ENCODE data around the gene OR8G5. TPM values are rescaled to one million over a fixed set of nuclear protein-coding genes. Genes with fewer than 3 reads are reported as not detected.

Gene OR8G5
- total RNA-seq, 1 experiment from 2014 or later = not detected

DNA sequence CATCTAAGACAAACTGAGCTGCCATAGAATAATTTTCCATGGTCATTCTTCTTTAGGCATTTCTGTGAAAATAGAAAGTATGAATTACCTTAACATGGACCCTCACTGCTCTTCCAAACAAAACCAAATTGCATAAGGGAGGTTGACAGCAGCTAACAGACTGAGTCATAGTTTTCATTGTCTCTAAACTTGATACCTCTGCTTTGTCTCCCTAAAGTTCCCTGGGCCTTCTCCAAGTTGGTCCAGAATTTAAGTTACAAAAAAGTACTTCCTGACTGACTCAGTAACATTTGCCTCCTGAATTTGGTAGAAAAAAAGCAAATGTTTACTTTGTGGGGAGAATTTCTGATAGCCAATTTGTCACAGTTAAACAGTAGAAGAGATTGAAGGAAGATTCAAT is 54.5 kb downstream of the OR8G5 start:
- CTCF ChIA-PET = no interaction called here
- Mint-ChIP-seq H3K4me3 (ENCODE audit: low read depth, unreplicated experiment) (no peak overlapping the region), H3K27ac (ENCODE audit: unreplicated experiment) (no peak overlapping the region), H3K9me3 (ENCODE audit: low read depth, unreplicated experiment) (peaks cover 16% of the 10 kb centered on the region), H3K36me3 (ENCODE audit: insufficient read depth, unreplicated experiment) (no peaks in the 10 kb centered on the region), H3K4me1 (ENCODE audit: low read depth, unreplicated experiment) (no peaks in the 10 kb centered on the region), H3K27me3 (ENCODE audit: unreplicated experiment) (no peaks in the 10 kb centered on the region)
- intact Hi-C loops (cut with micrococcal nuclease; ENCODE audit: unreplicated experiment) = no loop called here
- no peak for DNase-seq
- BruUV-seq (replicated peaks) = no TSS peak
- TF ChIP-seq, protein P1, sequence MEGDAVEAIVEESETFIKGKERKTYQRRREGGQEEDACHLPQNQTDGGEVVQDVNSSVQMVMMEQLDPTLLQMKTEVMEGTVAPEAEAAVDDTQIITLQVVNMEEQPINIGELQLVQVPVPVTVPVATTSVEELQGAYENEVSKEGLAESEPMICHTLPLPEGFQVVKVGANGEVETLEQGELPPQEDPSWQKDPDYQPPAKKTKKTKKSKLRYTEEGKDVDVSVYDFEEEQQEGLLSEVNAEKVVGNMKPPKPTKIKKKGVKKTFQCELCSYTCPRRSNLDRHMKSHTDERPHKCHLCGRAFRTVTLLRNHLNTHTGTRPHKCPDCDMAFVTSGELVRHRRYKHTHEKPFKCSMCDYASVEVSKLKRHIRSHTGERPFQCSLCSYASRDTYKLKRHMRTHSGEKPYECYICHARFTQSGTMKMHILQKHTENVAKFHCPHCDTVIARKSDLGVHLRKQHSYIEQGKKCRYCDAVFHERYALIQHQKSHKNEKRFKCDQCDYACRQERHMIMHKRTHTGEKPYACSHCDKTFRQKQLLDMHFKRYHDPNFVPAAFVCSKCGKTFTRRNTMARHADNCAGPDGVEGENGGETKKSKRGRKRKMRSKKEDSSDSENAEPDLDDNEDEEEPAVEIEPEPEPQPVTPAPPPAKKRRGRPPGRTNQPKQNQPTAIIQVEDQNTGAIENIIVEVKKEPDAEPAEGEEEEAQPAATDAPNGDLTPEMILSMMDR (IDR thresholded peaks at IDR 0.05; ENCODE audit: unreplicated experiment) = no peak

DNA sequence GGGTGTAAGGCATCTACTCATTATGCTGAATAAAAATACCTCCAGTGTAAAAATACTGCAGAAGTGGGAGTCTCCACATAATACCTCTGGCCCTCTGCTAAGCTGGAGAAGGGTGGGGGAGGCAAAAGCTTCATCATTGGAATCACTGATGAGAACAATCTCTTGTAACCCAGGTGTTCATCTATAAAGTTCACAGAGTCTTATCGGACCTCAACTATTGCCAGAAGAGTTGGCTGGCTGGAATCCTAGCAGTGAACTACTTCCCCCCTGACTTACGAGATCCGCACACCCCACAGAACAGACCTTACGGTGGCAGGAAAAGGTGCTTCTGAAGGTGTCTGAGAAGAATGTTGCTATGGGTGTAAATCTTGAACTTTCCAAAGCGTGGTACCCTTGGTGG is 55.1 kb downstream of the OR8G5 start:
- TF ChIP-seq, protein P1 (IDR thresholded peaks at IDR 0.05; ENCODE audit: unreplicated experiment) = no peak
- BruUV-seq (replicated peaks) = no TSS peak

DNA sequence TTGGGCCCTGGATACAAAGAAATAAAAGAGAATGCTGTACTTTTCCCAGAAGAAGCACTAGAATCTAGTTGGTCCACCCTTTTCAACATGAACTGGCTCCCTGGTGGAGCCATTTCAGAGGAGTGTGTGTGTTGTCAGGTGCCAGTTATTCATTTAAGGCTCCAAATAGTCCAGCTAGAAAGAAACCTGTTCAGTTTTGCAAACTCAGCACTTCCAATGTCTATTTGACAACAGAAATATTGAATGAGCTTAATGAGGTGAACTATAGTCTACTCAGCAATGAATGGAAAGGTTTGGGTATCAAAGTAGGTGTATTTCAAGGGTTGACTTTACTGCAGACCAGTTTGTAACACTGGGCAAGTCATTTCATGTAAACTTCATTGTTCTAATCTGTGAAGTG is 55.5 kb downstream of the OR8G5 start:
- CTCF ChIA-PET = no interaction called here
- H3K36me3 Mint-ChIP-seq (ENCODE audit: insufficient read depth, unreplicated experiment) = no peaks in the 10 kb centered on the region
- TF ChIP-seq, protein P1 (IDR thresholded peaks at IDR 0.05; ENCODE audit: unreplicated experiment) = no peak
- H3K27ac Mint-ChIP-seq (ENCODE audit: unreplicated experiment) = no peak overlapping the region
- no peak for DNase-seq
- intact Hi-C loops (cut with micrococcal nuclease; ENCODE audit: unreplicated experiment) = no loop called here
- peaks cover 18% of the 10 kb centered on the region for H3K9me3 Mint-ChIP-seq (ENCODE audit: low read depth, unreplicated experiment)
- H3K4me3 Mint-ChIP-seq (ENCODE audit: low read depth, unreplicated experiment) = no peak overlapping the region
- no TSS peak for BruUV-seq (replicated peaks)
- no peaks in the 10 kb centered on the region for H3K27me3 Mint-ChIP-seq (ENCODE audit: unreplicated experiment)
- no peaks in the 10 kb centered on the region for H3K4me1 Mint-ChIP-seq (ENCODE audit: low read depth, unreplicated experiment)

More for the DNA sequence above, 55.1 kb downstream of the OR8G5 start:
- DNase-seq = no peak
- H3K4me1 Mint-ChIP-seq (ENCODE audit: low read depth, unreplicated experiment) = no peaks in the 10 kb centered on the region
- H3K9me3 Mint-ChIP-seq (ENCODE audit: low read depth, unreplicated experiment) = peaks cover 16% of the 10 kb centered on the region
- no peak overlapping the region for H3K27ac Mint-ChIP-seq (ENCODE audit: unreplicated experiment)
- no peaks in the 10 kb centered on the region for H3K27me3 Mint-ChIP-seq (ENCODE audit: unreplicated experiment)
- H3K36me3 Mint-ChIP-seq (ENCODE audit: insufficient read depth, unreplicated experiment) = no peaks in the 10 kb centered on the region
- H3K4me3 Mint-ChIP-seq (ENCODE audit: low read depth, unreplicated experiment) = no peak overlapping the region
- CTCF ChIA-PET = no interaction called here
- intact Hi-C loops (cut with micrococcal nuclease; ENCODE audit: unreplicated experiment) = no loop called here

DNA sequence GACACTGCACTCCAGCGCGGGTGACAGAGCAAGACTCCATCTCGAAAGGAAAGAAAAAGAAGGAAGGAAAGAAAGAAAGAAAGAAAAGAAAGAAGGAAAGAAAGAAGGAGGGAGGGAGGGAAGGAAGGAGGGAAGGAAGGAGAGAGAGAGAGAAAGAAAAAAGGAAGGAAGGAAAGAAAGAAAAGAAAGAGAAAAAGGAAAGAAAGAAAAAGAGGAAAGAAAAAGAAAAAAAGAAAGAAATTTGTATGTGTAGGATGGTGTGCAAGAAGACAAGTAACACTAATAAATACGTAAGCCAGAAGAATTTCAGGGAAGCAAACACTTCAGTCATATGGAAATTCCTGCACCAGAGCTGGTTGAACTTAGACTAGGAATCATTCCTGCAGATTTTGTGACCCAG is 57.0 kb downstream of the OR8G5 start:
- CTCF ChIA-PET = no interaction called here

More for the DNA sequence above, 57.0 kb downstream of the OR8G5 start:
- TF ChIP-seq, protein P1 (IDR thresholded peaks at IDR 0.05; ENCODE audit: unreplicated experiment) = no peak
- Mint-ChIP-seq H3K36me3 (ENCODE audit: insufficient read depth, unreplicated experiment) (no peaks in the 10 kb centered on the region), H3K27ac (ENCODE audit: unreplicated experiment) (no peak overlapping the region), H3K27me3 (ENCODE audit: unreplicated experiment) (no peaks in the 10 kb centered on the region), H3K4me3 (ENCODE audit: low read depth, unreplicated experiment) (no peak overlapping the region), H3K9me3 (ENCODE audit: low read depth, unreplicated experiment) (peaks cover 16% of the 10 kb centered on the region), H3K4me1 (ENCODE audit: low read depth, unreplicated experiment) (no peaks in the 10 kb centered on the region)
- no TSS peak for BruUV-seq (replicated peaks)
- no peak for DNase-seq
- intact Hi-C loops (cut with micrococcal nuclease; ENCODE audit: unreplicated experiment) = no loop called here
